GM18519 (cell line): ENCODE data around the gene NR5A2.

Source experiments
- ATAC-seq: cut with Tn5 transposase; IDR thresholded peaks from one replicate; pipeline ENCODE4 v1.9.1; 2021; ENCODE audit warnings: mild to moderate bottlenecking, moderate library complexity; ENCODE audit not compliant: unreplicated experiment, low FRiP score

NR5A2 gene

GRCh38 chr1:200027264-200027823, at the start of gene NR5A2:
Gene NR5A2, plus strand, starts transcription at chr1:200027710. Its CDS starts 138 bp downstream, at chr1:200027848.
- ATAC-seq, result no peak

GRCh38 chr1:199978408-199978940, 49.0 kb upstream of the NR5A2 start:
- ATAC-seq, result no peak

- ATAC-seq, result no peak
Measured at GRCh38 chr1:199979071-199979470, 48.4 kb upstream of the NR5A2 start.

- no peak for ATAC-seq
Measured at GRCh38 chr1:199981584-199981983, 45.9 kb upstream of the NR5A2 start.

- ATAC-seq, result no peak
Measured at GRCh38 chr1:199982606-199983005, 44.9 kb upstream of the NR5A2 start.

GRCh38 chr1:199983531-199983930, 44.0 kb upstream of the NR5A2 start:
- ATAC-seq, result no peak

- ATAC-seq, result no peak
Measured at GRCh38 chr1:199995096-199995685, 32.3 kb upstream of the NR5A2 start.

- ATAC-seq, result no peak
Measured at GRCh38 chr1:200005165-200005564, 22.3 kb upstream of the NR5A2 start.

GRCh38 chr1:200006711-200007110, 20.8 kb upstream of the NR5A2 start:
- ATAC-seq, result no peak

GRCh38 chr1:200015811-200016210, 11.7 kb upstream of the NR5A2 start:
- no peak for ATAC-seq

- no peak for ATAC-seq
Measured at GRCh38 chr1:200021577-200022238, 5.8 kb upstream of the NR5A2 start.

GRCh38 chr1:200022239-200022804, 5.2 kb upstream of the NR5A2 start:
- no peak for ATAC-seq

GRCh38 chr1:200028586-200029034, 1.1 kb downstream of the NR5A2 start:
- no peak for ATAC-seq

- ATAC-seq, result no peak
Measured at GRCh38 chr1:200029035-200029821, 1.7 kb downstream of the NR5A2 start.

- no peak for ATAC-seq
Measured at GRCh38 chr1:200029822-200030152, 2.3 kb downstream of the NR5A2 start.

- no peak for ATAC-seq
Measured at GRCh38 chr1:200030791-200031190, 3.3 kb downstream of the NR5A2 start.

- no peak for ATAC-seq
Measured at GRCh38 chr1:200033511-200034261, 6.2 kb downstream of the NR5A2 start.

- ATAC-seq, result no peak
Measured at GRCh38 chr1:200034262-200034557, 6.7 kb downstream of the NR5A2 start.

- ATAC-seq, result no peak
Measured at GRCh38 chr1:200034761-200035396, 7.4 kb downstream of the NR5A2 start.
